Stimulated activated CD4-positive, alpha-beta T cell treated with anti-CD3 and anti-CD28 coated beads, Interleukin-2, amount 100 ng/mL, for 4 hours (primary cell): ENCODE measurements around the gene PHEX.

Experiments
- DNase-seq: peaks from one replicate; pipeline ENCODE4 v3.0.0-alpha.2; 2020; ENCODE audit warnings: low read depth

The PHEX gene

DNA sequence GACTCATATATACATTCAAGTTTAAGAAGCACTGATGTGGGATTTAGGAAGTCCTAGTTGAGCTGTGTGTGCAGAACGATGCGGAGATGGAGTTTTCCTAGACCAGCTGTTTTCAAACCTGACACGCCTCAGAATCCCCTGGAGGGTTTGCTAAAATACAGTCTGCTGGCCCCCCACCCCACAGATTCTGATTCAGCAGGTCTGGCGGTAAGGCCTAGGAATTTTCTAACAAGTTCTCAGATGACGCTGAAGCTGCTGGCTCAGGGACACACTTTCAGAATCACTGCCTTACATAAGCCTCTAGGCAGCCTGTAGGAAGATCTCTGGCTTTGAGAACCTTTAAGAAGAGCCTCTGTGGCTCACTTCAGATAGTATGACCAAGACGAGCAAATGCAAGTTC lies 73.1 kb downstream of the PHEX start:
- DNase-seq, result no peak

DNA sequence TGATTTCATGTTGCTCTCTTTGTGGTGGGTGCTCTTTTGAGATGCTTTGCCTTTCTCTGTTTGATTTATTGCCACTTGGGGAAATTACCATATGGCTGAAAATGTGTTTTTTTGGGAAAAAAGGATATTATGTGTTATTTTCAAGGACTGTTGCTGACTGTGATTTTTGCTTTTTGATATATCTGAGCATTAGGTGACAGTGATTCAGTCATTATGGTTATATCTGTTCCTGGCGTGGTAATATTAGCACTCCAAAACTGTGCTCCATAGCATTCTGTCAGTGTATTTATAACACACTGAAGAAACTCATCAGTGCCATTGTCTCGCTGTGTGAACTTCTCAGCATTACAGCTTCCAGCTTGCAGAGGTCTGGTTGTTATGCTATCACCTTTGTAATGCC lies 73.8 kb downstream of the PHEX start:
- DNase-seq, result no peak

DNA sequence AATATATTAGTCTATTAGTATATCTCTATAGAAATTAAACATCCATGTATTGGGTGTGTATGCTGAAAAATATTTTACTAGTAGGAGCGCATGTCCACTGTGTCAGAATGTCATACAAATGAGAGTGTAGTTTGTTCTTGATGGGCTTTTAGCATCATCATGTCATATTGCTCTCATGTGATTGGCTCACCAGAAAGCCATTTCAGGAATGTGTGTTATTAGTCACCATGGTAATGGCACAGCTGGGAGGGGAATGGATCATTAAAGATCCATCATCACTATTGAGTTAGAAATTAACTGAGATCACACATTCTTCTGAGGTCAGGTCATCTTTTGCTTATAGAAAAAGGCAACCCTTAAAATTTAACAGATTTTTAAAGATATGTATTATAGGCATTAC lies 77.3 kb downstream of the PHEX start:
- no peak for DNase-seq

DNA sequence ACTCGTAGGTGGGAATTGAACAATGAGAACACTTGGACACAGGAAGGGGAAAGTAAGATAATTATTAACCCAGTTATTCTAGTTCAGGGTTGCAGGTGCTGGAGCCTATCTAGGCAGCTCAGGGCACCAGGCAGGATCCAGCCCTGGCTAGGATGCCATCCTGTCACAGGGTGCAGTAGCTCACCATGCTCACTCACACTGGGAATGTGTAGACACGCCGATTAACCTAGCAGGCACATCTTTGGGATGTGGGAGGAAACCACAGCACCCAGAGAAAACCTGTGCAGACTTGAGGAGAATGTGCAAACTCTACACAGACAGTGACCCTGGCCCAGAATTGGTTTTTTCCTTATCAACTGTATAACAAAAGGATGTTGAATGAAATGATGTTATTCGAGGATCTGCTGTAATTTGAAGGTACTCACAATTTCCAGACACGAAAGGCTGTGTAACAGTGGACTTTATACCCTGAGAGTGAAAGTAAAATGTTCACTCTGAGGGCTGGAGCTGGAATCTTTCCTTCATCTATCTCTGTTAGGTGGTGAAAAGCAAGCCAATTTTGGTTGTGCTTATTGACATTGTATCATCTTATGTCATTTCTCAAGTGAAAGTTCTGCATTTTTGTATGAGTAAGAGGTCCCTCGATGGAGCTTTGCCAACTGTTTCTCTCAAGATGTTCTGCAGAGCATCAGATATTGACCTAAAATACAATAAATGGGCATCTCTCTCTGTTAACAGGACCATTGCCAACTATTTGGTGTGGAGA lies 78.8 kb downstream of the PHEX start:
- DNase-seq, result no peak

DNA sequence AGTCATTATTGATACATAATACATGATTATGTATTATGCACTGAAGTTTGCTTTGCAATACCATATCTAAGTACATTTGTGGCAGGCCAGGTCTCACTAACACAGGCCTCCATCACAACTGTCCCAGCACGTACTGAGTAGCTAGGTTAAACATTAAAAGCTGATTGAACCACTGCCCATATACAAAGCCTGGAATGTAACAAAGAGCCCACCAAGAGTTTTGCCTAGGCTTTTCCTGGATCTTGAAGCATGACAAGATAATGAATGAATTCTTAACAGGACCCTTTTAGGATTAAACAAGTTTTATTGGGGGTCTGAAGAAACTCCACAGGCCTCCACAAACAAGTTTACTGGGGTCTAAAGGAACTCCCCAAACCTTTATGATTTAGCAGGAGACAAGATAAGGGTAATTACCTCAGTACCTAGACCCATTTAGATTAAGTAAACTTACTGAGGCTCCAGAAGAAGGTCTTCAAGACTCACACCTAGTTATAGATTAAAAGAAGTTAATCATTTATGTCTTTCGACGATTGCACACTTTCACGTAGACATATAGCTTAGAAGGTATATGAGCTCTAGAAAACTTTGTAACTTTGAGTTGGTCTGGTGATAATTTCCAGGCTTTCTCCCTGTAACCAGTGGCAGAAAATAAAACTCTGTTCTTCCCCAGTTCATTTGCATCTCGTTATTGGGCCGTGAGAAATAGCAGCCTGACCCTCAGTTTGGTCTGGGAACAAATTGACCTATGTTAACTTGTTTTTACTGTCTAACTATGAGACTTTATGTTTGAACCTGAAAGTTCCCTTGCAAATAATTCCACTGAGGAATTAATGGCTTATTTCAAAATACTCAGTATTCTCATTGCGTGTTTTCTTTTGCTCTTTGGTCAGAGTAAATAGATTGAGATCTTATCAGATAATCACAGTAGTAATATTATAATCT lies 84.8 kb downstream of the PHEX start:
- DNase-seq, result no peak

DNA sequence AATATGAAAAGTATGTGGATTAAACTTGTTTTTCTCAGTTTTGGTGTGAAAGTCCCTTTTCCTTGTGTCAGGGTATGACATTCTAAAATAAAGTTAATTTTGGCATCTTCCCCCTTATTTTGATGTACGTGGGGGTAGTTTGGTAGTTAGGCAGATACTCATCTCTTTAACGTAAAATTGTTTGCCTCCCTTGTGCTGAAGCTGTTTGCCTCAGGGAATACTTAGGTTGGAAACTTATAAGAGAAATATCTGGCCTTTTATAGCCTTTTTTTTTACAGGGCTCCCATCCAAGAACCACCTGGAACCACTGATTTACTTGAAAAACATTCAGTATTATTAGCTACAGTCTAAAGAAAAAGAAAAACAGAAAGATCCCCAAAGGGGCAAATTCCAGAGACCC lies 85.5 kb downstream of the PHEX start:
- DNase-seq, result no peak

DNA sequence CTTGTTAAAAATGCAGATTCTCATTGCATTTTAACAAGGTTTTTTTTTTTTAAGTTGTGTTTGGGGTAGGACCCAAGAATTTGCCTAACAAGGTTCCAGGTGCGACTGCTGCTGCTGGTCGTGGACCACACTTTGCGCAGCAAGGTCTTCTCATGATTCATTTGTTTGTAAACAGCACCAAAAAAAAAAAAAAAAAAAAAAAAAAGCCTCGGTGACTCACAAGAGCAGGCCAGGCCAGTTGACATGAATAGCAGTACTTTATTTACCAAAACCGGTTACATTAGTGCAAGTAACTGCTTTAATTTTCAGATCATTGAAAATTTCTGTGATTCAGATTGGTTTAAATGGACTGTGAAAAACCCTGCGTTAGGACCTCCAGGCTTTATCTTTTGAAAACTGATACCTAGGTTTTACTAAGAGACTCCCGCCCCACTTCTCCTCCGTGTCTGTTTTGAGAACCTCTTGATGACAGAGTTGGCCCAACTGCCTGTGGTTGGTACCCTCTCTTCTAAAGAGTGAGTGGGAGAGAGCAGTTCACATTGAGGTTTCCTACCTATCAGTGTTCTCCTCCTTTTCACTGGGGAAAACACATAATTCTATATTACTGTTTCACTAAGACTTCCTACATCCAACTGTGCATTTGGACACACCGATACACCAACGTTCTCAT lies 86.2 kb downstream of the PHEX start:
- DNase-seq, result no peak

DNA sequence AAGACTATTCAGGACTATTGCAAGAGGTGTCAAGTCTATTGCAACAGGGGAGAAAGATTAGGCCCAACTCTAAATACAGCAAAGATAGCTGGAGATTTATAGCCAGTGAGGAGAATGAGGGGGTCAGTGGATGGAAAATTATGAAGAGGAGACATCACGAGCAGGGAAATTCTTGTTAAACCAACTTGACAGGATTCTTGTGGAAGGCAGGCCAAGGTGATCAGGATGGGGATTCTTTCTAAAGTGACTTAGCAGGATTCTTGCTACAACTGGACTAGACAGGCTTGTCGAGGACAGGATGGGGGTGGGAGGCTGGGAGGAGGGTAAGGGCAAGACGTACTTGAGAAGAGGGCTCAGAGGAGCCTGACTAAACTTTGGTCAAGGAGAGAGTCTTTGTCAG lies 89.0 kb downstream of the PHEX start:
- DNase-seq, result no peak

DNA sequence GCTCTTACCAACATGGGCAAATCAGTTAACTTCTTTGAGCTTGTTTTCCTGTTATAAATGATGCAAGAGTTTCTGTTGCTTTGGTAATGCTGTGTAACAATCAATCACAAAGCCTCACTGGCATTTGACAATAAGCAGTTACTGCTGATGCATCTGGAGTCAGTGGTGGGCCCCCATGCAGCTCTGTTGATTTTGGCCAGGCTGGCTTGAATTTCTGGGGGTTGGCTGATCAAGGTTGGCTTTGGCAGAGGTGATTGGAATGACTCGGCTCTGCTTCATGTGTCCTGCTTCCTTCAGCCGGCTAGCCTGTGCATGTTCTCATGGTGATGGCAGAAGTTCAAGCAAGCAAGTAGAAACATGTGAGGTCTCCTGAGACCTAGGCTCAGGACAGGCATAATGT lies 90.4 kb downstream of the PHEX start:
- DNase-seq, result no peak

DNA sequence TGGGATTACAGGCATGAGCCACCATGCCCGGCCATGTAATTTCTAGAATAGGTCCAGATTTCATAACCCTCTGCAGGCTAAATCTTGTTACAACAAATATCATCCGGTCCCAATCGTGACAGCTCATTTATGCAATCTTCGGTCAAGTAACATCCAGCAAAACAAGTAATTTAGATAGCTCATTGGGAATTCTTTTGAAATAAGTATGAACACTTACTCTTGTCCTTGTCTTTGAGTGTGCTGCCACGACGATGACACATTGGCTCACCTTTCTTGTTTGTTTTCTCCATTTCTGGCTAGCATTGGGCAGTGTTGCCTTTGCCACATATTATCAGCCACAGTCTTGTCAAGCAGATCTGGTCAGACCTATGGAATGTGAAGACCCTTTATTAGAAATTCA lies 92.0 kb downstream of the PHEX start:
- DNase-seq, result no peak

DNA sequence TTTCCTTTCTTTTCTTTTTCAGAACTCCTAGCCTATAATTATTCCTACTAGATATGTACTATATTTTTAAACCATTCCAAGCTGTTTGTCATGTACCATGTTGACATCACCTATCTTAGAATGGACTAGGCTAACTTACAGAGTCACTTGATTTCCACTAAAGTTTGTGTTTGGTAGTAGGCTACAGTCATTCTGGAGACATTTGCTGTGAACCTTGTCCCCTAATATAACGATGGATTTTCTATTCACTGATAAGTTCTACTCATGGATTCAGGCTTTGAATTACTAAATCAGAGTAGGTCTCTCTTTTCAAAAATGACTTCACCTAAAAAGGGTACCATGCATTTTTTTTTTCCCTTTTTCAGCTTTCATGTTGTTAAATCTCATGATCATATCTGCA lies 93.4 kb downstream of the PHEX start:
- DNase-seq, result no peak

DNA sequence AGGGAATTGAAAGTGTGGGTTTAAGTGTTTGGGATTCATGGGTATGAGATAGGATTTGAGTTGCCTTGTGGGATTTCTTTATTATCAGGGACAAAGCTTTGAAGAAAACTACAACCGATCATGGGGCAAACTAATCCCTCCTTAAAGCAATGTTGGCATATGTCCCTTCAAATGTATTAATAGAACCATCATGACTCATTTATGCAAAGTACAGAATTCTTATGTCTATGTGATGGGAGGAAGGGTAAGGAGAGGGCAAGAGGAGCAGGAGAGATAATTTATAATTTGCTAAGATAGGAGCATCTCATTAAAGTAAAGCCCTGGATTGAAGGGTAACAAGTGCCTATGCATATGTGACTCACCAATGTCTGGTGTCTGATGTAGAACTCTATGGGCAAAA lies 94.2 kb downstream of the PHEX start:
- DNase-seq, result no peak

DNA sequence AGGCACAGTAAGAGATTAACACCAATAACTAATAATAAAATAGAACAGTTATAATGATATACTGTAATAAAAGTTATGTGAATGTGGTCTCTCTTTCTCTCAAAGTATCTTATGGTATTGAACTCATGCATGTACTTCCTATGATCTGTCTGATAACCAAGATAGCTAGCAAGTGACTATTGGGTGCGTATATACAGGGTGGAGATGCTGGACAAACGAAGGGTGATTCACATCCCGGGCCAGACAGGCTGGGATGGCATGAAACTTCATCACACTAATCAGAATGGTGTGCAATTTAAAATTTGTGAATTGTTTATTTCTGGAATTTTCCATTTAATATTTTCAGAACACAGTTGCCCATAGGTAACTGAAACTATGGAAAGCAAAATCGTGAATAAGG lies 96.8 kb downstream of the PHEX start:
- DNase-seq, result no peak

DNA sequence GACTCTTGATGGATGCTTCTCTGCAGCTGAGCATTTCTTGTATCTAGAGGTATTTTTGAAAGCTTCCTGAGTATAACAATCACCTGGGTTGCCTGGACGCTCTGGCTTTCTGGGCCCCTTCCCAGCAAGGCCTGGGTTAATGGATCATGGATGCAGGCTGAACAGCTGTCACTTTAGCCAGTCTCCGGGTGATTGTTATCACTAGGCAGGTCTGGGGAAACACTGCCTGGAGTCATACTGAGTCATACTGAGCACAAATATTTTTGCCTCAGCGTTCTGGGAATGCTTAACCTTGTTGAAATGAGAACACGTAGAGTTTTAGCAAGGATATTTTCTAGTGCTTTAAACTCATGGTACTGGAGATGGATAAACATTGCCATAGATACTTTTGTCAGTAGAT lies 102.6 kb downstream of the PHEX start:
- DNase-seq, result no peak

DNA sequence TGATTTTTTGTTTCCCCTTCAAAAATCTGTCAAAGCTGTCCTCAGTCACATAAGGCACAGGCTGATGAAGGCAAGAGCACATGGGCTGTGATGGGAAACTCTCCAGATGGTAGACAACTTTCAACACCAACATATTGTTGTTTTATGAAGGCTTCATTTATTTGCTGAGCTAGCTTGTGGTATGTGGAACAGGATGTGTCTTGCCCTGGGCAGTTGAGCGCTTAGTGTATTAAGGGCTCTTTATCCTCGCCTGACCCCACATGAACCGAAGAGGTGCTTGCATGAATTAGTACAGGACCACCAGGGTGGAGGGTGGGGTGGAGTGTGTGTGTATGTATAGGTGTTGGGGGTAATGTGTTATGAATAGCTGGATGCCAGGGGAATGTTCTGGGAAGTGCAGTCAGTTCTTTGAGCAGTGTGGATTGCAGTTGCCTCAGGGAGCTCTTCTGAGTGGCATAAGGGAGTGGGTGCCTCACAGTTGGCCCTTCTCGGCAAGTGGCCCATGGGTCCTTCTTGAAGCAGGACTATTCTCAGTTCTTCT lies 103.1 kb downstream of the PHEX start:
- DNase-seq, result no peak

DNA sequence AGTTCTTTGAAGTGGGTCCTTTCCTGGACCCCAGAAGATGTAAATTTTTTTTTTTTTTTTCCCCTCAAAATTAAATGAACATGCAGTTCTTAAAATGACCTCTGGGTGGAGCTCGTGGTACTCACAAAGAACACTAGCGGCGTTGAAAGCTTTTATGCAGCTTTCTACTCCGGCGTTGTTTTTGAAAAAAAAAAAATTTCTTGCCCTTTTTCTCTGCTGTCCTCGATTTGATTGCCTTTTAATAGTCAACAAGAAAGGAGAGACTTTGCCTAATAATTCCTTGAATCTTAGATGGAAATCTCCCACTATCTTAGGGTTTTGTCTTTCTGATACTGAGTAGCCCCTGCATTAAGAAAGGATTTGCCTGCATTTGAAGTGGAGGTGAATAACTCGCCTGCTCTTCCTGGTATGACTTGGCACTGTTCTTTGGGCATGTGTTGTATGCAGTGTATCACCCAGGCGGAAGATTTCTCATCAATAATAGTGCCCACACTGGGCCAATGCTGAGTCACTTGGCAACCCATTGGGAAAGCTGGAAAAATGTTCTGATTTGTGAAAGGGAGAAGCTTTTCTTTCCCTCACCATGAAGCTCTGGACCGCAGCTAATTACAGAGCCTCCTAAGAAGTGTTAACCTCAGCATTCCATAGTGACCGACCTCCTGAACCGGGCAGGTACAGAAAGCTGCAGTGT lies 104.0 kb downstream of the PHEX start:
- no peak for DNase-seq

DNA sequence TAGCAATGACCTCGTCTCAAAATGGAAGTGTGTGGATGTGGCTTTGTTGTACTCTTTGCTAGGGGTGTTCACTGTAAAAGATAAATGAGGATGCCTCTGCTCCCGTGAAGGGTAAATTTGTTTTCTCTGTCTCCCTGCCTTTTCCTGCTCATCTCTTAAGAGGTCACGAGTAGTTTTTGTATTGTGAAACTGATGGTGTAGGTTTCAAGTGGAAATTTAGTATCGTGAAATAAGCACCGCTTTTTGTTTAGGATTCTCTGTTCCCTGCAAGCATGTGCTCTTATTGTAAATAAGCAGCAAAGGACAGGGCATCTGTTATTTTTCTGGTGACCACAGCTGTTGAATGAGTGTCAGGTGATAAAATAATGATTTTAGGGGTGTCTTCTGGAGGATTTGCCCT lies 104.6 kb downstream of the PHEX start:
- DNase-seq, result no peak

DNA sequence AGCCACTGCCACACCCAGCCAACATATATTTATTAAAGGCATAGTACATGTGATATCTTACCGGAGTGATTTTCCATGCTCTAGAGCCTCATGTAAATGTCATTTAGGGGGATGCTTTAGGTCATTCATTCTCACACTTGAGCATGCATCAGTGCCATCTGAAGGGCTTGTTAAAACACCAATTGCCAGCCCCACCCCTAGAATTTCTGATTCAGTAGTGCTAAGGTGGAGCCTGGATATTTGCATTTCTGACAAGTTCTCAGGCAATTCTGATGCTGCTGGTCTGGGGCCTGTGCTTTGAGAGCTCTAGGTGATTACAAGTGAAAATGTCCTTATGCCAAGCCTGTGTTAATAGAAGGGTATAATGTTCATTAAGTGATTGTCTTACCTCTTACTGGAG lies 107.7 kb downstream of the PHEX start:
- DNase-seq, result no peak

DNA sequence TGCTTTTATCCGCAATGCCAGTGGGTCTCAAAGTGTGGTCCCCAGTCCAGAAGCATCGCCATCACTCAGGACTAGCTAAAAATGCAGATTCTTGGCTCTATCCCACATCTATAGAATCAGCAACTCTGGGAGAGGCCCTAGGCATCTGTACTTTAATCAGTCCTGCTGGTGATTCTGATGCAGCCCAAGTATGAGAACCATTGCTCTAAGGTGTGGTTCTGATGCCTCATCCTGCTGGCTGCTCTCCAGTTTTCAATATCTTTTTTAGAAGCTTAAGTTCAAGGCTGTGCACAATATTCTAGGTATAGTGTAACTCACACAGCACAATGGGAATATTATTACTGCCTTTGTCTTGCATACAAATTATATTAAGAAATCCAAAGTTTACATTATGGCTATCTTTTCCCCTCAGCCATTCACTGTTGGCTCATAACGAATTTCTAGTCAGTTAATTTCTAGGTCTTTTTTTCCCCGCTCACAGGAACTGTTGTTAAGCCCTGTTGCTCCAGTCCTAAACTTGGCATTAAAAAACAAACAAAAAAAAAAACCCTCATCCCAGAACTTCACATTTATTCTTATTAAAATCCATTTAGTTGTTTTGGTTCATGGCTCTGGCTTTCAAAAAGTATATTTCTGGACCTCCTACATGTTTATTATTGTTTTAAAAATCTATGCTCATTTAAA lies 109.1 kb downstream of the PHEX start:
- no peak for DNase-seq

DNA sequence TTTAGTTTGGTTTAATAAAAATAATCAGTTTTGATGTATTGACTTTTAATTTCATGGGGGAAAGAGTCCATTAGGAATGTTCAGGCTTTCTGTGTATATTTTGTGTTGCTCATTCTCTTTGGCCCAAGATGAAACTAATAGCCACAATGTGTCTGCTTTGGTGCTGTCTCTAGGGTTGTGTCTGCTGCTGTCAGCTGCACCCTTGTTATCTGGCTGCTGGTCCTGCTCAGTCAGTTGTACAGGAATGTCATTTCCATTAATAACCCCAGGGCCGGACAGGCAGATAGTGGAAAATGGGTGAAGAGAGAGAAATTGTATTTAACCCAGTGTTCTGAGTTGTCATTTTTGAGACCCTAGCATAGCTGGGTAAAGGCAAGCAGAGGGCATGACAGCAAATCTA lies 115.1 kb downstream of the PHEX start:
- no peak for DNase-seq

DNA sequence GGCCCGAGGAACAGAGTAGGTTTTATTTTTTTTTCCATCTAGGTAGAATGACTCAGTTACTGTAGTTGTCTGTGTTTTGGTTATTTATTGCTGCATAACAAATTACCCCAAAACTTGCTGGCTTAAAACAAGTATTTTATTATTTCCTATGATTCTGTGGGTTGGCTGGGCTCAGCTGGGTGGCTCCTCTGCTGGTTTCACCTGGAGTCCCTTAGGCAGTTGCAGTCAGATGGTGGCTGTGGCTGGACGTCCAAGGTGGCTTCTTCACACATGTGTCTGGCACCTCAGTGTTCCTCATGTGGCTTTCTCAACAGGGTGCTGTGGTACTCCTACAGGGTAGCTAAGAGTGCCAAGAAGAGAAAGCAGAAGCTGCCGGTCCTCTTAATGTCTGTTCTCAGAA lies 115.8 kb downstream of the PHEX start:
- no peak for DNase-seq
